Endothelial cell (in vitro differentiated cells): Measurements from ENCODE around the gene CACNA1C. TPM values are rescaled to one million over a fixed set of nuclear protein-coding genes. Genes with fewer than 3 reads are reported as not detected.

Experiments
- DNase-seq: peaks from one replicate; pipeline ENCODE4 v3.0.0; 2021; ENCODE audit warnings: low spot score
- H3K27ac Mint-ChIP-seq: one replicate; pipeline ENCODE4 v1.8.0; 2021; ENCODE audit warnings: mixed read lengths, inconsistent platforms; ENCODE audit not compliant: unreplicated experiment
- H3K27me3 Mint-ChIP-seq: one replicate; pipeline ENCODE4 v1.8.0; 2021; ENCODE audit warnings: mild to moderate bottlenecking, moderate library complexity, mixed read lengths, inconsistent platforms; ENCODE audit not compliant: unreplicated experiment
- H3K36me3 Mint-ChIP-seq: one replicate; pipeline ENCODE4 v1.8.0; 2021; ENCODE audit warnings: mild to moderate bottlenecking, low read depth, mixed read lengths, inconsistent platforms; ENCODE audit not compliant: unreplicated experiment
- H3K4me1 Mint-ChIP-seq: one replicate; pipeline ENCODE4 v1.8.0; 2021; ENCODE audit warnings: mild to moderate bottlenecking, mixed read lengths, inconsistent platforms; ENCODE audit not compliant: unreplicated experiment
- H3K4me3 Mint-ChIP-seq: one replicate; pipeline ENCODE4 v1.8.0; 2021; ENCODE audit warnings: mild to moderate bottlenecking, mixed read lengths, inconsistent platforms; ENCODE audit not compliant: unreplicated experiment
- H3K9me3 Mint-ChIP-seq: one replicate; pipeline ENCODE4 v1.8.0; 2021; ENCODE audit warnings: mixed read lengths, inconsistent platforms; ENCODE audit not compliant: unreplicated experiment
- CTCF ChIP-seq: fragments of 200-600 bp; sonication (generic); IDR thresholded peaks from one replicate; pipeline ENCODE4 v1.5.0; 2021; ENCODE audit warnings: antibody characterized with exemption; ENCODE audit not compliant: unreplicated experiment
- total RNA-seq: library from RNA; stranded (reverse); fragmentation: NEBNext Ultra II Directional; extraction: Animal tissue kit (Norgen Biotek cat#: 25700); gene quantifications from one replicate; pipeline ENCODE4 v1.2.1, GENCODE V29; 2021; ENCODE audit not compliant: unreplicated experiment

CACNA1C gene
- total RNA-seq, 1 donor from 2014 or later: 11.1 TPM

- Mint-ChIP-seq H3K4me3 (no peak overlapping the region), H3K4me1 (no peaks in the 10 kb centered on the region), H3K27me3 (peaks cover 14% of the 10 kb centered on the region), H3K27ac (no peak overlapping the region), H3K9me3 (no peaks in the 10 kb centered on the region), H3K36me3 (peaks cover 7% of the 10 kb centered on the region)
- no peak for DNase-seq
- no peak for TF ChIP-seq CTCF
Observed at GRCh38 chr12:2137711-2138110, 84.9 kb downstream of the CACNA1C start.

DNA sequence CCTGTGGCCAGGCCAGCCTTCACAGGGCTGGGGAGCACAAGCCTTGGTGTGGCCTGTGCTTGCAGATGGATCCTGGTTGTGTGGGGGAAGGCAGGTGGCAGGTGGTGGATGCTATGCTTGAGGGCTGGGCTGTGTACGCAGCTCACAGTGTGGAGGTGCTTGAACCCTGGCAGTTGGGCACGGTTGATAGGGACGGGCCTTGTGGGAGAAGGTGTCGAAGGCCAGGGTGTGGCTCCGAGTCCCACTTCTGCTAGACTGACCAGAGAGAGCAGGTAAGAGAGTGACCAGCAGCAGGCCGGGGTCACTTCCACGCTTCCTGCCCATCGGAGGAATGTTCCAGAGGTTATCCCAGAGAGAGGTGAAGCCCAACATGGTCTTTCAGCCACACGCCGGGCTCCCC, 85.5 kb downstream of the CACNA1C start:
- Mint-ChIP-seq H3K4me3 (no peak overlapping the region), H3K4me1 (no peaks in the 10 kb centered on the region), H3K27ac (no peak overlapping the region), H3K9me3 (no peaks in the 10 kb centered on the region), H3K36me3 (peaks cover 7% of the 10 kb centered on the region), H3K27me3 (peaks cover 14% of the 10 kb centered on the region)
- no peak for DNase-seq
- TF ChIP-seq CTCF: no peak

GRCh38 chr12:2138871-2139308, 86.1 kb downstream of the CACNA1C start:
- Mint-ChIP-seq H3K4me1 (no peaks in the 10 kb centered on the region), H3K36me3 (peaks cover 7% of the 10 kb centered on the region), H3K4me3 (no peak overlapping the region), H3K27ac (no peak overlapping the region), H3K27me3 (peaks cover 14% of the 10 kb centered on the region), H3K9me3 (no peaks in the 10 kb centered on the region)
- TF ChIP-seq CTCF: no peak
- DNase-seq: no peak

DNA sequence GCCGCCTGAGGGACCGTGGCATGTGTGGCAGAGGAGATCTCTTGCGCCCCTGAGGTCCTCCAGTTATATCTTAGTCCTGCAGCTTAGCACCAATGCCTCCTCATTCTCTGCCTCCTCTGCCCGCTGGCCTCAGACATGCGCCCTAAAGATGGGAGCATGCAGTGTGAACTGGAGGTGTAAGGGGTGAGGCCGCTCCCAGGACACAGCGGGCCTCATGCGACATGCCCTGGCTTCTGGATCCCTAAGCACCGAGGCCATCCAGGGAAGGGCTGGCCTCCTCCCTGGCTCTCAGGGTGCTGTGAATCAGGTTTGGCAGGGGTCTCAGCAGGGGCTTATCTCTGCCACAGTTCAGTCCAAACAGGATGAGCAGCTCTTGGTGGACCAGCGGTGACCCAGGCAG, 86.9 kb downstream of the CACNA1C start:
- no peak for TF ChIP-seq CTCF
- no peaks in the 10 kb centered on the region for H3K9me3 Mint-ChIP-seq
- peaks cover 14% of the 10 kb centered on the region for H3K27me3 Mint-ChIP-seq
- H3K27ac Mint-ChIP-seq: no peak overlapping the region
- H3K4me1 Mint-ChIP-seq: no peaks in the 10 kb centered on the region
- peaks cover 7% of the 10 kb centered on the region for H3K36me3 Mint-ChIP-seq
- no peak for DNase-seq
- H3K4me3 Mint-ChIP-seq: no peak overlapping the region

GRCh38 chr12:2140858-2141519, 88.2 kb downstream of the CACNA1C start:
- no peak for DNase-seq
- Mint-ChIP-seq H3K4me1 (no peaks in the 10 kb centered on the region), H3K27me3 (peaks cover 13% of the 10 kb centered on the region), H3K9me3 (no peaks in the 10 kb centered on the region), H3K36me3 (peaks cover 7% of the 10 kb centered on the region), H3K27ac (no peak overlapping the region), H3K4me3 (no peak overlapping the region)
- TF ChIP-seq CTCF: no peak
